NCI-H2171 treated with DMSO at 0.1 percent for 48 hours (cell line): ENCODE results near the gene PHLDA2.

Experiments
- DNase-seq: peaks from one replicate; lab custom pipeline; 2025; lab: John Stamatoyannopoulos, UW

PHLDA2 gene

GRCh38 chr11:2897048-2897447, 32.2 kb downstream of the PHLDA2 start:
- no peak for DNase-seq

GRCh38 chr11:2896047-2896446, 33.2 kb downstream of the PHLDA2 start:
- DNase-seq = no peak

- no peak for DNase-seq
These were observed 35.3 kb downstream of the PHLDA2 start for GRCh38 chr11:2893935-2894334.

GRCh38 chr11:2892967-2893528, 36.2 kb downstream of the PHLDA2 start:
- no peak for DNase-seq

- no peak for DNase-seq
These were observed 36.8 kb downstream of the PHLDA2 start for GRCh38 chr11:2892215-2892966.

- peak; percentile 5 for DNase-seq
These were observed 37.6 kb downstream of the PHLDA2 start for GRCh38 chr11:2891326-2892214.

- peak; percentile 11 for DNase-seq
These were observed 38.5 kb downstream of the PHLDA2 start for GRCh38 chr11:2890466-2891294.

GRCh38 chr11:2889362-2890273, 39.6 kb downstream of the PHLDA2 start:
- DNase-seq = no peak

- DNase-seq = peak; percentile 39
These were observed 40.8 kb downstream of the PHLDA2 start for GRCh38 chr11:2888266-2888968.

GRCh38 chr11:2887515-2888195, 41.6 kb downstream of the PHLDA2 start:
- DNase-seq = no peak

GRCh38 chr11:2886936-2887335, 42.3 kb downstream of the PHLDA2 start:
- DNase-seq = no peak

- DNase-seq = no peak
These were observed 42.9 kb downstream of the PHLDA2 start for GRCh38 chr11:2886191-2886894.

- DNase-seq = peak; percentile 17
These were observed 43.5 kb downstream of the PHLDA2 start, which contains the start of gene CDKN1C for GRCh38 chr11:2885678-2886081. Gene CDKN1C, minus strand, starts transcription at chr11:2885775. Its CDS starts 319 bp downstream, at chr11:2885456.

- DNase-seq = no peak
These were observed 44.1 kb downstream of the PHLDA2 start for GRCh38 chr11:2885017-2885677.

- no peak for DNase-seq
These were observed 45.0 kb downstream of the PHLDA2 start for GRCh38 chr11:2883979-2884815.

GRCh38 chr11:2883640-2883978, 45.6 kb downstream of the PHLDA2 start:
- DNase-seq = no peak

- DNase-seq = no peak
These were observed 46.7 kb downstream of the PHLDA2 start for GRCh38 chr11:2882396-2883110.
